Measurements from ENCODE around the gene EBNA1BP2.
"Not testable (repeated sequence)": the region's sequence is repeated elsewhere in the genome, so short reads cannot be mapped to it uniquely, and the experiment has no call there.

Gene EBNA1BP2

GRCh38 chr1:43119928-43120586 is 52.0 kb downstream of the EBNA1BP2 start:
- DNase-seq (ENCODE audit: low spot score), result not testable (repeated sequence)
